ENCODE results near the gene REN.

The REN gene

DNA sequence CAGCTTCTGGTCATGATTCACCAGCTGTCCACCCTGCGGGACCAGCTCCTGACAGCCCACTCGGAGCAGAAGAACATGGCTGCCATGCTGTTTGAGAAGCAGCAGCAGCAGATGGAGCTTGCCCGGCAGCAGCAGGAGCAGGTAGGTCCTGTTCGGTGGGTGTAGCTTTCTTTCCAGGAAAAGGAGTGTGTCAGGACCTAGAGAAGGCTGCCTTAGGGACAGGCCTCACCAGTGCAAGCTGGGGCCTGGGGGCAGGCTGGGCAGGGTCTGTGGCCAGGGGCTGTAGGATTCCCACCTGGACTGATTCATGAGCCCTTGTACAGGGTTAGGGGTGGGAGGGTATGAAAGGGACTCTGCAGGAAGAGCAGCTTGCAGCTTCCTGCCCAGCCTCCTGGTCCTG is 49.6 kb downstream of the REN start:
- TF ChIP-seq SPI1 (IDR thresholded peaks at IDR 0.05; ENCODE audit: borderline replicate concordance, low read depth), result no peak
- TF ChIP-seq GABPA (IDR thresholded peaks at IDR 0.05; ENCODE audit: low read depth), result no peak
- no peak for TF ChIP-seq REST (IDR thresholded peaks at IDR 0.05; ENCODE audit: insufficient replicate concordance, low read depth)
- TF ChIP-seq POLR2AphosphoS5 (IDR thresholded peaks at IDR 0.05; ENCODE audit: low read depth), result no peak
- no peak for TF ChIP-seq CTCF (IDR thresholded peaks at IDR 0.05; ENCODE audit: insufficient read depth, low read length)
- Histone ChIP-seq H3K27ac (replicated peaks) (no peak overlapping the region), H3K4me3 (replicated peaks; ENCODE audit: insufficient read depth, low read length) (no peak overlapping the region), H3K27me3 (ENCODE audit: insufficient read depth, poor library complexity, severe bottlenecking) (no peaks in the 10 kb centered on the region)
- DNase-seq (ENCODE audit: low read depth in 1 of 2, low spot score in 1 of 2), result no peak

GRCh38 chr1:204115116-204115515 is 51.0 kb downstream of the REN start:
- Histone ChIP-seq H3K27ac (replicated peaks) (no peak overlapping the region), H3K27me3 (ENCODE audit: insufficient read depth, poor library complexity, severe bottlenecking) (no peaks in the 10 kb centered on the region), H3K4me3 (replicated peaks; ENCODE audit: insufficient read depth, low read length) (no peak overlapping the region)
- peak in 1 of 2 experiments; percentile 15 for DNase-seq (ENCODE audit: low read depth in 1 of 2, low spot score in 1 of 2)
- TF ChIP-seq POLR2AphosphoS5 (IDR thresholded peaks at IDR 0.05; ENCODE audit: low read depth), result no peak
- TF ChIP-seq GABPA (IDR thresholded peaks at IDR 0.05; ENCODE audit: low read depth), result no peak
- no peak for TF ChIP-seq SPI1 (IDR thresholded peaks at IDR 0.05; ENCODE audit: borderline replicate concordance, low read depth)
- TF ChIP-seq REST (IDR thresholded peaks at IDR 0.05; ENCODE audit: insufficient replicate concordance, low read depth), result no peak
- no peak for TF ChIP-seq CTCF (IDR thresholded peaks at IDR 0.05; ENCODE audit: insufficient read depth, low read length)

DNA sequence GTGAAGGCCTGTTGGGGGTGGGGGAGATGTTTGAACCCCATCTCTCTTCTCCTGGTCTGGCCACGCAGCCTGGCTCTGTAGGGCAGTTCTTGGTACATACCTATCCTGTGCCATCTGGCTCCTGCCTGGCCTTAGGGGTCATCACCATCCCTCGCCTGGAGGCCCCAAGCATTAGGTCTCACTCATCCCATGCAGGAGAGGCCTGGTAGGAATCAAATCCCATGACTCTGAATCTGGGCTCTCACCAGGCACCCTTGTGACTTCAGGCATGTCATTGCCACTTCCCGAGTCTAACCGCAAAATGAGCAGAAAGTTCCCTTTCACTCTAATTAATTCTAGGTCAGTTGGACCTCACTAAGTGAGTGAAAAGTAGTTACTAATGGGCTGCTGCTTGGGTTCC is 51.5 kb downstream of the REN start:
- peak; percentile 29 to 48 for DNase-seq (ENCODE audit: low read depth in 1 of 2, low spot score in 1 of 2)
- TF ChIP-seq CTCF (IDR thresholded peaks at IDR 0.05; ENCODE audit: insufficient read depth, low read length) (no peak), REST (IDR thresholded peaks at IDR 0.05; ENCODE audit: insufficient replicate concordance, low read depth) (no peak), SPI1 (IDR thresholded peaks at IDR 0.05; ENCODE audit: borderline replicate concordance, low read depth) (no peak), POLR2AphosphoS5 (IDR thresholded peaks at IDR 0.05; ENCODE audit: low read depth) (no peak)
- Histone ChIP-seq H3K4me3 (replicated peaks; ENCODE audit: insufficient read depth, low read length) (no peak overlapping the region), H3K27ac (replicated peaks) (no peak overlapping the region), H3K27me3 (ENCODE audit: insufficient read depth, poor library complexity, severe bottlenecking) (no peaks in the 10 kb centered on the region)

Data from HL-60 (cell line).